RKO (cell line): Measurements from ENCODE around the gene ANKS6.
"Not testable (repeated sequence)": the region's sequence is repeated elsewhere in the genome, so short reads cannot be mapped to it uniquely, and the experiment has no call there.

ENCODE experiments used
- DNase-seq: peaks from one replicate; pipeline ENCODE4 v3.0.0-alpha.2; 2016; ENCODE audit warnings: low spot score

Gene ANKS6

DNA sequence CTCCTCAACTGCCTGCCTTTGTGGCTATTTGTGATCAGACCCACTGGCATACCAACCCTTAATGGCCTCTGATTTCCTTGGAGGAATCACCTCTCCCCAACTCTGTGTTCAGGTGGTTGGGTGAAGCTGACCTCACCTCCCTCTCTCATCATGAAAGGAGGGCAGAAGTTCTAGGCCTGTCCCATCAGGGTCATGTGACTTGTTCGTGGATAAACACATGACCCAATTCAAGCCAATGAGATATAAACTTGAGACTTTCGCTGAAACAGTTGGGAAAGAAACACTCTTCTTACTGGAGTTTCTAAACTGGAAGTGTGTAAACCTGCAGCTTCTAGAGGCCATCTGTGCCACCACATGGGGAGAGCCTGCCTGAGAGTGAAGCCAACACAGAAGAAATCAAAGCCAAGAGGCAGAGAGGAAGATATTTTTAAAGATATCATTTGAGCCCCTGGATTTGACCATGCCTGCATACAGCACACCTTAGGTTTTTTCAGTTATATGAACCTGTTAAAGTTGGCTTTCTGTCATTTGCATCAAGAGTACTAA lies 93.4 kb downstream of the ANKS6 start:
- DNase-seq = no peak

- no peak for DNase-seq
These were observed 94.0 kb downstream of the ANKS6 start for GRCh38 chr9:98702340-98702739.

- DNase-seq = no peak
These were observed 94.8 kb downstream of the ANKS6 start for GRCh38 chr9:98701576-98701975.

DNA sequence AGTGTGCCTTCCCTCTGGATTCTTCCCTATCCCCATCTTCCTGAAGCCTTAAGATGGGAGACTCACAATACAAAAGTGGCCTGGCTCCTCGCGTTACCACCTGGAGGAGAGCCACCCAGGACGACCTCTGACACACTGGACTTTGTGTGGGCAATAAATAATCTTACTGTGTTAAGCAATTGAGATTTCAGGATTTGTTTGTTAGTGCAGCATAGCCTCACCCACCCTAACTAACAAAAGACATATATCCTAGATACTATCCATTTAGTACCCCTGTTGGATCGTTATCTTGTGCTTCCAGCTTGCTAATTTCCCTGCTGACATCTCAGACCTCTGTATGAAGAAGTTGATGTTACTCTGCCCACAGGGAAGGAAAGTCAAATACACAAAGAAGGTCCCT lies 95.6 kb downstream of the ANKS6 start:
- no peak for DNase-seq

GRCh38 chr9:98698856-98699255 lies 97.5 kb downstream of the ANKS6 start:
- DNase-seq = no peak

- no peak for DNase-seq
These were observed 101.4 kb downstream of the ANKS6 start for GRCh38 chr9:98694943-98695342.

DNA sequence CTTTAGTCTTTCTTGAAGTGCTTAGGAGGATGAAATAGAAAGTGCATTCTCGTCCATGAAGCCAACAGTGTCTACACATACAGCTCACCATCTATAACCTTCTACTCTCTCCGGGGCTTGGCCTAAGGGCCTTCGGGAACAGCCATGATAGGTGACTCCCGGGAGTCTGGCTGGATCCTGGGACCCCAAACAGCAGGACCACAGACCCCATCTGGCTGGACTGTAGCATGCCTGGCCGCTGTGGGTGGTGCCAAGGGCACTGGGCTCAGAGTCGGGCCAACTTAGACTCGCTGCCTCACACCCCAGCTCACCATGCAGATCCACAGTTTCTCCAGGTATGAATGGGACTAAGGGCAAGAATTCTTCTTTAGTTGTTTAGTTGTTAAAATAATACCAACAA lies 104.0 kb downstream of the ANKS6 start:
- no peak for DNase-seq

DNA sequence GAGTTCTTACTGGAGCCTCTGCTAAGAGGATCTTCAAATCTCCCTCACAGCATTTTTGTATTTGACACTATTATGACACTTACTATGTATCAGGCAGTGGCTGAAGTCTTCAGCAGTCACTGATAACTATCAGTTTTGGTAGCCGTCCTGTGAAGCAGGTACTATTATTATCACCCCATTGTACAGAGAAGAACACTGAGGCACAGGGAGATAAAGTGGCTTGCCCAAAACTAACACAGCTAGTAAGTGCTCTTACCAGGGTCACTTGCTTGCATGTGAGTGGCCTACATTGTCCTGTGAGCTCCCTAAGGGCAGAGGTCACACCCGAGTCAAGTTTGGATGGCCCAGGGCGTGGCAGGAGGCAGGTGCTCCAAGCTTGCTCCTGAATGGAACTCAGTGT lies 104.5 kb downstream of the ANKS6 start:
- no peak for DNase-seq

DNA sequence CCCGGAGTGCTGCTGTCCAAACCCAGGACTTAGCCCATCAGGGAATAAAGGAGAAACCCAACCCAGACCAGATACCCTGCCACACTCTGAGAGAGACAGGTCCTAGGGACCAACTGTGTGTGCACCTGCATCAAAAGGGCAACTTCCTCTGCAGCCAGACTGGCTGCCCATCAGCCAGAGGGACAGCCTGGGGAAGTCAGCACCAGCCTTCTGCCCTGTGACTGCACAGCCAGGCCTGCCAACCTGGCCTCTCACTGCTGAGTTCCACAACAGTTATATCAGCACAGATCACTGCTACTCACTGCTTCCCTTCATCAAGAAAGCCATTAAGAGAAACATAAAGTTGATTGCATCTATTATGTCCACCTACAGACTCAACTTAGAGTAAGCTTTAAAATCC lies 105.7 kb downstream of the ANKS6 start:
- DNase-seq = no peak

DNA sequence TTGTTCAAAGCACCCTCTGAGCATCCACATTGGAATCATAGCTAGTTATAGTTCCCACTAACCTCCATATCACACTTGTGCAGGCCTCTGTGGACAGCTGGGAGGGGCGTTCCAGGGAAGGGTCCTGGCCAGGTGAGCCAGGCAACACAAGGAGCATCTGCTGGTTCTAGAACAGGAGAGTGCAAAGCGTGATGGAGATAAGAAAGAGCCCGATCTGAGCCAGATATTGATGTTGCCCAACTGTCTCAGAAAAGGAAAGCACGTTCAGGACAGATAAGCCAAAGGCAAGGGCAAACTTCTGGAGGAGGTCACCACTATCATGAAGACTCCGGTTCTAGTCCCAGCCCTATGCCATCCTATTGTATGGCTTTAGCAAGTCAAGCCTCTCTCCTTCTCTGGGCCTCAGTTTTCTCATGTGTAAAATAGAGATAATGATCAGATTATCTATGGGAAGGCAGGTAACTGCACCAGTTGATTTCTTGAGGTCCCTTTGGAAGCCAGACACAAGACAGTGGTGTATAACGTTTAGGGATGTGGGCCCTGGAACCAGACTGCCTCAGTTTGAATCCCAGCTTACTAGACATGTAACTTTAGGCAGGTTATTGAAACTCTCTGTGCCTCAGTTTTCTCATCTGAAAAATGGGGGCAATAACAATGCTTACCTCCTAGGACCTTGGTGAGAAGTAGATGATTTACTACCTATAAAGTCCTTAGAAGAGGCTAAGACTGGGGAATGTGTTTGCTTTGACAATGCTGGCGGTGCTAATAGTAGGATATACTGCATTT lies 107.5 kb downstream of the ANKS6 start:
- peak; percentile 20 for DNase-seq

GRCh38 chr9:98687911-98688310 lies 108.4 kb downstream of the ANKS6 start:
- no peak for DNase-seq

DNA sequence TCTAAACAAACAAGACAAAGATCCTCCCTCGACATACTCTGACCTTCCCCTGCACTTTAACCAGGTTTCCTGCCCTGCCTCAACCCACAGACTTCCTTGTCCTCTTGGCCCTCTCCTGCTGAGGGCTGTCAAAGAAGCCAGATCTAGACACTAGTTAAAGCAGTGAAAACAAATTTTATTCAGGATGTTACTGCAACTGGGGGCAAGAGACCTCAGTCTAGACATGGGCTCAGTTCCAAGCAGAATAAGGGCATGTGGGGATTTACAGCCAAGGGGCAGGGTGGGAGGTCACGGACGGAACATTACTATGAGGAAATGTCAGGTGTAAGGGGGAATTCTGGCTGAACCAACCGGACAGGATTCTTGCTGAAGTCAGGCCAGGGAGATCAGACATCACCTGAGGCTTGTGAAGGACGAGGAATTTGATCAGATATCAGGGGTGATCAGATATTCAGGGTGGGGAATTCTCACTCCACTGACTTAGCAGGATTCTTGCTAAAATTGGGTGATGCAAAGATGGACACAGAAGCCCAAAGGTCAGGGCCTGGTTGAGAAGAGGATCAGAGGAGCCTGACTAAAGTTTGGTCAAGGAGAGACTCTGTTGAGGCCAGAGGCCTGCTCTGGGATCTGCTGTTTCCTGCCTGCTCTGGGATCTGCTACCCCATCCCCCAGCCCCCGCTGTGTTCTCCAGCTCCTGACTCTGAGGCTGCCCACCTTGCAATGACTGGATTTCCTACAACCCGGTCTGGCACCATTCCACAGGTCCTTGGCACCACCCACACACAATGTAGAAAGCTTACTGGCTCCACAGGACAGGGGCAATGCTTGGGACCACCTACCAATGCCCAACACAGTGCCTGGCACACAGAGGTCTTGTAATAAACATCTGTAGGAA lies 109.1 kb downstream of the ANKS6 start:
- no peak for DNase-seq

GRCh38 chr9:98684816-98685215 lies 111.5 kb downstream of the ANKS6 start:
- not testable (repeated sequence) for DNase-seq
